Measurements from ENCODE around the gene GADD45GIP1.

DNA sequence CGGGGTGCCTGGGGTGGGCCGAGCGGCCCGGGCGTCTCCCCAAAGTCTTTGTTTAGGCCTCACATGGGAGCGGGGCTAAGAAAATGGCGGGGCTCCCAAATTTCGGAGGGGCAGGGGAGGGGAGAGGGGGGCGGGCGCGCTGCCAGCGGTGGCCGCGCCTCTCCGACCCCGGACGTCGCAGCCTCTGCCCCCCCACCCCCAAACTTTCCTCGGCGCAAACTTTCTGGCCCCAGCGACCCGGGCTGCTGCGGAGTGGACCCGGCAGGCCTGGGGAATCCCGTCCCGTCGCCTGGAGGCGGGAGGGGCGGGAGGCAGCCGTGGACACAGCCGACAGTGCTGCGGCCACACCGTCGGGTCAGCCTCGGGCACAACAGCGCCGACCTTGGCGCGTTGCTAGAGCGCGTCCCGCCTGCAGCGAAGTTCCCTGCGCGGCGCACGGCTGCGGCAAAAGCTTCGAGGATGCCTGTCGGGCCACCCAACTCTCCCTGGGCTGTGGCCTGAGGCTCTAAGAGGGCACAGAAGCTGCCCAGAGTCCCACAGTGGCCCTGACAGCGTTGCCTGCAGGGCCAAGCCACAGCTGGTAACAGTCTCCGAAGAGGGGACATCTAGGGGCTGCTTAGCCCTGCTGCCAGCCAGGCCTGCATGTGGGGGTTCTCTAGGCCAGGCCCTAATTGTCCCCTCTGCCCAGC lies 39.5 kb upstream of the GADD45GIP1 start:
- TF ChIP-seq, protein P1, sequence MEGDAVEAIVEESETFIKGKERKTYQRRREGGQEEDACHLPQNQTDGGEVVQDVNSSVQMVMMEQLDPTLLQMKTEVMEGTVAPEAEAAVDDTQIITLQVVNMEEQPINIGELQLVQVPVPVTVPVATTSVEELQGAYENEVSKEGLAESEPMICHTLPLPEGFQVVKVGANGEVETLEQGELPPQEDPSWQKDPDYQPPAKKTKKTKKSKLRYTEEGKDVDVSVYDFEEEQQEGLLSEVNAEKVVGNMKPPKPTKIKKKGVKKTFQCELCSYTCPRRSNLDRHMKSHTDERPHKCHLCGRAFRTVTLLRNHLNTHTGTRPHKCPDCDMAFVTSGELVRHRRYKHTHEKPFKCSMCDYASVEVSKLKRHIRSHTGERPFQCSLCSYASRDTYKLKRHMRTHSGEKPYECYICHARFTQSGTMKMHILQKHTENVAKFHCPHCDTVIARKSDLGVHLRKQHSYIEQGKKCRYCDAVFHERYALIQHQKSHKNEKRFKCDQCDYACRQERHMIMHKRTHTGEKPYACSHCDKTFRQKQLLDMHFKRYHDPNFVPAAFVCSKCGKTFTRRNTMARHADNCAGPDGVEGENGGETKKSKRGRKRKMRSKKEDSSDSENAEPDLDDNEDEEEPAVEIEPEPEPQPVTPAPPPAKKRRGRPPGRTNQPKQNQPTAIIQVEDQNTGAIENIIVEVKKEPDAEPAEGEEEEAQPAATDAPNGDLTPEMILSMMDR (IDR thresholded peaks at IDR 0.05) = no peak
- TF ChIP-seq POLR2A (IDR thresholded peaks at IDR 0.05) = no peak
